Uterus (tissue), 2 donors: ENCODE measurements around the gene ZCCHC14.

ENCODE experiments used
- POLR2A ChIP-seq, 2 donors: fragments of 450-650 bp; IDR thresholded peaks; one replicate each; pipeline ENCODE4 v1.6.1; 2016; ENCODE audit warnings: antibody characterized with exemption in 2 of 2, mild to moderate bottlenecking in 1 of 2, moderate library complexity in 1 of 2
- TF ChIP-seq, protein P1 (sequence below), 4 experiments: fragments of 200-600 bp in 2 of 4; fragments of 450-650 bp in 2 of 4; sonication (generic) in 2 of 4; IDR thresholded peaks; one replicate each; pipeline ENCODE4 v1.5.1; 2016 to 2019; ENCODE audit warnings: antibody characterized with exemption in 4 of 4, mild to moderate bottlenecking in 2 of 4, moderate library complexity in 1 of 4

DNA sequence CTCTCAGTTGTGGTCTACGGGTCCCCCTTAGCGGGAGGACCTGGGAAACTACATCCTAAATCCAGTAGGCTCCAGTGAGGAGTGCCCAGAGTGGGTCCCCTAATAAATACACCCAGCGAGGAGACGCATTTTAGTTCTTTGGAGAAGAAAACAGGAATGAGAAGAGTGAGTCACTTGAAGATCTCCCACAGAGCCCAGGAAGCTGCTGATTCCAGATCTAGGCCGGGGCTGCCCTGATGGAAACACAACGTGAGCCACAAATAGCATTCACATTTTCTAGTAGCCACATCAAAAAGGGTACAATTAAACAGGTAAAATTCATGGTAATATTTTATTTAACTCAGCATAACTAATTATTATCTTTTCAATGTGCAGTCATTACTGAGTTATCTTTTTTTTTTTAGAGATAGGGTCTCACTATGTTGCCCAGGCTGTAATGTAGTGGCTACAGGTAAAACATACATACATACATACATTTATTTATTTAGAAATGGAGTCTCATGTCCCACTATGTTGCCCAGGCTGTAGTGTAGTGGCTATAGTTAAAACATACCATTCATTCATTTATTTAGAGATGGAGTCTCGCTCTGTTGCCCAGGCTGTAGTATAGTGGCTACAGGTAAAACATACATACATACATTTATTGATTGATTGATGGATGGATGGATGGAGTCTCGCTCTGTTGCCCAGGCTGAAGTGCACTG lies 130.8 kb downstream of the ZCCHC14 start:
- TF ChIP-seq, protein P1, sequence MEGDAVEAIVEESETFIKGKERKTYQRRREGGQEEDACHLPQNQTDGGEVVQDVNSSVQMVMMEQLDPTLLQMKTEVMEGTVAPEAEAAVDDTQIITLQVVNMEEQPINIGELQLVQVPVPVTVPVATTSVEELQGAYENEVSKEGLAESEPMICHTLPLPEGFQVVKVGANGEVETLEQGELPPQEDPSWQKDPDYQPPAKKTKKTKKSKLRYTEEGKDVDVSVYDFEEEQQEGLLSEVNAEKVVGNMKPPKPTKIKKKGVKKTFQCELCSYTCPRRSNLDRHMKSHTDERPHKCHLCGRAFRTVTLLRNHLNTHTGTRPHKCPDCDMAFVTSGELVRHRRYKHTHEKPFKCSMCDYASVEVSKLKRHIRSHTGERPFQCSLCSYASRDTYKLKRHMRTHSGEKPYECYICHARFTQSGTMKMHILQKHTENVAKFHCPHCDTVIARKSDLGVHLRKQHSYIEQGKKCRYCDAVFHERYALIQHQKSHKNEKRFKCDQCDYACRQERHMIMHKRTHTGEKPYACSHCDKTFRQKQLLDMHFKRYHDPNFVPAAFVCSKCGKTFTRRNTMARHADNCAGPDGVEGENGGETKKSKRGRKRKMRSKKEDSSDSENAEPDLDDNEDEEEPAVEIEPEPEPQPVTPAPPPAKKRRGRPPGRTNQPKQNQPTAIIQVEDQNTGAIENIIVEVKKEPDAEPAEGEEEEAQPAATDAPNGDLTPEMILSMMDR (IDR thresholded peaks at IDR 0.05) = no peak
- TF ChIP-seq POLR2A (IDR thresholded peaks at IDR 0.05) = no peak
